ENCODE results near the gene IL18. TPM values are rescaled to one million over a fixed set of nuclear protein-coding genes. Genes with fewer than 3 reads are reported as not detected.

The IL18 gene
- 2.9 and 18.8 TPM in 2 replicates for total RNA-seq

DNA sequence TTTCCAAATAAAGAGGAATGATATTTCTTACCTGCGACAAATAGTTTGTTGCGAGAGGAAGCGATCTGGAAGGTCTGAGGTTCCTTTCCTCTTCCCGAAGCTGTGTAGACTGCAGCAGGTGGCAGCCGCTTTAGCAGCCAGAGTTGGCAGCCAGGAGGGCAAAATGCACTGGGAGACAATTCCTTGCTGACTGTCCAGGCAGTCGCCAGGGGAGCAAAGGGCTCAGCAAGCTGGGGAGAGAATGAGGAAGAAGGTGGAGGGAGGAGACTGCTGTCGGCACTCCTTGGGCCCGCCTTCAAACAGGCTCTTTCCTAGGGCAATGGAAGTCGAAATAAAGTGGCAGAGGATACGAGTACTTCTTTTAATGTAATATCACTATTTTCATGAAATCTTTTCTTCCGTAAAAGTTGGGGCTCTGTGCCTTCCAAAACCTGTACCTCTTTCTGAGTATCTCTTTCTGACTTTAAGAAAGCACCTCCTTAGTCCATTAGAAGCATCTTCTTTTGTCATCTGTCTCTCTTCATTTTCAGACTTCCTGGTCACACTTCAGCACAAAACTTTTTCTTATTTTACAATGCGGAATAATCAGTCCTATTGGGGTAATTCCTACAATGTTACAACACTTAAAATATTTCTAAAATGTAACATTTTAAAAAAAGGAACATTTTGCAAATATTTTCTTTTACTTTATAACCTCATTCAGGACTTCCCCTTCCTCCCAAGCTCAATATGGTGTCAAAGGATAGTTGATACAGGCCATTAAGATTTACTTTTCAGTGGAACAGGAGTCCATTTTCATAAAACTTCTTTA is at the start of gene IL18:
TSS of gene IL18 (minus strand) at position 220 of the 811 bp plus-strand sequence. CDS start 9,041 bp downstream, outside the sequence.

DNA sequence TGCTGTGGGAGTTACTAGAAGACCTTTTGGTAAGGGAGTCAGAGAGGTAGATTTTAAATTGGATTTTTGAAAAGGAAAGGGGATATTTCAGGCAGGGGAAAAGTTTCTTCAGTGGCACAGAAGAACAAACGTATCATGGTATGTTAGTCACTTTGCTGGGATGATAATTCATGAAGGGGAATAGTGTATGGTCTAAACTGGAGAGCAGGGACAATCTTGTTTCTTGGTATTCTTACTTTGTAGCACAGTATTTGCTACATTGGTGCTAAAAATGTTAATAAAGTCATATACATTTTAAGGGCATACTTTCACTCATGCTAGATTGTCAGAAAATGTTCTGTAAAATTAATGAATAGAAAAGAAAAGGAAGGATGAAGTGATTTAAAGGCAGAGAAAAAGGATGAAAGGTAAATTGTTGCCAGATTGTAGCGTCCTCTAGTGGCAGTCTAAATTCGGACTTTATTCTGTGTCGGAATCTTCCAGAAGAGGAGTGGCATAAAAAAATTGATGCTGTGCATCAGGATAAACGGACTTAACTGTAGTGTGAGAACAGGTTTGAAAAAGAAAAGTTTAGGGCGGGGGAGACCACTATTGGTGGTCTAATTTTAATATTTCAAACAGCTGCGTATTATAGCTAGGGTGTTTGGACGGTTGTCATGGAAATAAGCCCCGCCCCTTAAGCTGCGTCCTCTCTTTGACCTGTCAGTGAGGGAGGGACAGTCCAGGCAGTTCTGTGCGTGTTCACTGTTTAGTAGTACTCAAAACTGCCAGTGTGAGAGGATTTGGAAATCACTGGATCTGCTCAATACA is 11.1 kb upstream of the IL18 start, which contains the start of gene BCO2:
TSS of gene BCO2 (plus strand) at position 724 of the 810 bp plus-strand sequence. CDS start 90 bp downstream, outside the sequence.

DNA sequence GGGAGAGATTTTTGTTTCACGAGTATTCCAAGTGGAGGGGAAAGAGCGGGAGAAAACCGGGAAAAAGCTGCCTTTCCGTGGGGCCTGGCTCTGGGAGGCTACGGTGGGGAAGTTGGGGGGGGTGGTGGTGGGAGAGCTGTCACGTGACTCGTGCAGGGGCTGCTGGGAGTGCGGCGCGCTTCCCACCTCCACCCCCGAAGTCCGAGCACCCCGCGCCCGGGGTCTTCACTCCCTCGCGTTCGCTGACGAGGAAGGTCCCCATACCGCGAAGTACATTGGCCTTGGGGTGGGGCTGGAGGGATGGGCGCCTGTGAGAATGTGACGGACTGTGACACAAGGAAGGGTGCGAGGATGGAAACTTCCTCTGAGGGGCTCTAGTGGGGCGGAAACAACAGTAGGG is 3.3 kb upstream of the IL18 start, which contains the start of gene TEX12:
TSS of gene TEX12 (plus strand) at position 228 of the 400 bp plus-strand sequence. CDS start 1,897 bp downstream, outside the sequence.

Small RNA genes lying within 50 kb of the gene (small RNA-seq; reads per million reads assigned to genes)
- gene MRPS36P4 (ENCODE audit: low replicate concordance): not detected

Other genes starting within 250 kb of the IL18 start
- not detected in 2 replicates for gene C11orf52, start 245.2 kb downstream of the IL18 start, total RNA-seq
- 7.4 and 16.3 TPM in 2 replicates for gene DIXDC1, start 226.8 kb downstream of the IL18 start, total RNA-seq
- 35.0 and 63.6 TPM in 2 replicates for gene DLAT, start 138.7 kb downstream of the IL18 start, total RNA-seq
- gene PIH1D2, start 90.1 kb downstream of the IL18 start, total RNA-seq: 1.0 and 1.5 TPM in 2 replicates
- 21.9 and 24.3 TPM in 2 replicates for gene NKAPD1, start 89.8 kb downstream of the IL18 start, total RNA-seq
- gene TIMM8B, start 77.3 kb downstream of the IL18 start, total RNA-seq: 22.1 and 33.9 TPM in 2 replicates
- 84.0 and 105 TPM in 2 replicates for gene SDHD, start 77.2 kb downstream of the IL18 start, total RNA-seq
- gene TEX12, start 3.3 kb upstream of the IL18 start, total RNA-seq: 0.22 TPM in 1 of 2 replicates, not detected in the other
- gene BCO2, start 11.4 kb upstream of the IL18 start, total RNA-seq: 1.0 and 34.1 TPM in 2 replicates
- gene PTS, start 62.3 kb upstream of the IL18 start, total RNA-seq: 40.3 and 57.8 TPM in 2 replicates
- not detected in 2 replicates for gene PLET1, start 96.8 kb upstream of the IL18 start, total RNA-seq

All from placental pericyte (primary cell).